AG04450 (cell line): ENCODE results near the gene PDE5A. TPM values are rescaled to one million over a fixed set of nuclear protein-coding genes. Genes with fewer than 3 reads are reported as not detected.

Experiments used
- CTCF ChIA-PET: fragments of 300-600, 350-600 bp; formaldehyde crosslinking; extraction: SDS; loops from one replicate; lab custom pipeline; 2022; ENCODE audit warnings: antibody characterized with exemption, inconsistent platforms; lab: Charles Lee
- POLR2A ChIA-PET: fragments of 350-600 bp; formaldehyde crosslinking; extraction: SDS; loops from one replicate; lab custom pipeline; 2021; ENCODE audit warnings: antibody characterized with exemption, inconsistent platforms; lab: Yijun Ruan, JAX
- DNase-seq: peaks from one replicate; pipeline ENCODE4 v3.0.0-alpha.2; 2011; ENCODE audit warnings: low read depth, low spot score
- H3K27ac ChIP-seq: one replicate; pipeline ENCODE4 v1.5.1; 2012; ENCODE audit warnings: low read depth, low read length, control low read depth
- H3K27me3 ChIP-seq: one replicate; pipeline ENCODE4 v1.6.0; 2012; ENCODE audit warnings: low read length; ENCODE audit not compliant: control insufficient read depth, insufficient read depth
- H3K4me3 ChIP-seq: 2 replicates; pipeline ENCODE4 v1.5.1; 2011; ENCODE audit warnings: mild to moderate bottlenecking, low read depth, low read length, control low read depth
- H3K9me3 ChIP-seq: 2 replicates; pipeline ENCODE4 v1.5.1; 2012; ENCODE audit warnings: low read length; ENCODE audit not compliant: control insufficient read depth, insufficient read depth
- CTCF ChIP-seq: IDR thresholded peaks from 2 replicates; pipeline ENCODE4 v1.5.1; 2011; ENCODE audit warnings: low read depth, low read length, control low read depth, inconsistent platforms
- polyA plus RNA-seq: library from polyadenylated mRNA; depleted of rRNA; stranded (reverse); fragments of >200 nt; gene quantifications from 2 replicates; pipeline ENCODE4 v1.2.3, GENCODE V29; 2011

The PDE5A gene
- polyA plus RNA-seq, 1 experiment, result 489 TPM

- no peak for TF ChIP-seq CTCF
- CTCF ChIA-PET, result no interaction called here
- Histone ChIP-seq H3K9me3 (no peaks in the 10 kb centered on the region), H3K27me3 (no peaks in the 10 kb centered on the region), H3K4me3 (no peak overlapping the region), H3K27ac (no peak overlapping the region)
- no peak for DNase-seq
- POLR2A ChIA-PET, result no interaction called here
Observed at GRCh38 chr4:119671205-119671604, 42.6 kb upstream of the PDE5A start.

DNA sequence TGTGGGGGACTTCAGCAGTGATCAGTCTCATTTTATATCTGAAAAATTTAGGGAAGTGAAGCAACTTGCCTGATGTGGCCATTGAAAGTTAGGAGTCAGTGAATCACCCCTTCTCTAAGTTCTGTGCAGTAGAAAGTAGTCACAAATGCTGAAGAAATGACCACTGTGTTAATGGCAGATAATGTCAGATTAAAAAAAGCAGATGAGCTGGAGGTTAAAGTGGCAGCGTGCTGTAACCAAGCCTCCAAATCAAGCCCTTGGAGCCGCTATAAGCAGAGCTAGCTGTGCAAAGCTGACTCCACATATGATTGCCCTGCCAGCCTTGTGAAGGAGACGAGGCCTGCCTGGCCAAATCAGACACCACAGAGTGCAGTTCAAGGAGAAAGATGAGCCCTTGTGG, 39.2 kb upstream of the PDE5A start:
- Histone ChIP-seq H3K4me3 (no peak overlapping the region), H3K27me3 (no peaks in the 10 kb centered on the region), H3K27ac (no peak overlapping the region), H3K9me3 (no peaks in the 10 kb centered on the region)
- no peak for TF ChIP-seq CTCF
- CTCF ChIA-PET, result interaction anchor here (1.2 kb wide), 1 partner anchor 39 kb away, joined by 4 read pairs; the partner anchor contains the start of gene PDE5A
- DNase-seq, result no peak
- POLR2A ChIA-PET, result no interaction called here

DNA sequence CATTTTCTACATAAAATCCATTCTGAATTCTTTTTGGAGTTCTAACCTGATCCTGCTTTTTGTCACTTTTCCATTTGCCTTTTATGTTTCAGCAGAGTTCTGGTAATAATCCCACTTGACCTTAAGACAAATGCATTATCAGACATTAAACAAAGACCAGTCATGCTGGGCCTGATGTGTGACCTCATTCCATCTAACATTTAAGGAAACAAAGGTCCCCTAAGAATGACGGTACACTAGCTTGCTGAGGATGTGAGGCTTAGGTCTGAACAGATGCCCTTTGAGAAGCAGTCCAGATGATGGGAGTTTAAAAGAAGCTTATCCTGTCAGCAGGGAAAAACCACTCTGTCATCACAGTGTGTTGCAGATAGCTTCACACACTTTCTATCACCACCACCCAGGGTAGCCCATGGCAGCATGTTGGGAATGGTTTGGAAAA, 38.1 kb upstream of the PDE5A start:
- DNase-seq, result no peak
- no peak for TF ChIP-seq CTCF
- POLR2A ChIA-PET, result interaction anchor here (0.7 kb wide), 1 partner anchor 39 kb away, joined by 3 read pairs; the partner anchor contains the start of gene PDE5A
- no peaks in the 10 kb centered on the region for H3K9me3 ChIP-seq
- H3K27ac ChIP-seq, result no peak overlapping the region
- no peaks in the 10 kb centered on the region for H3K27me3 ChIP-seq
- CTCF ChIA-PET, result no interaction called here
- no peak overlapping the region for H3K4me3 ChIP-seq

DNA sequence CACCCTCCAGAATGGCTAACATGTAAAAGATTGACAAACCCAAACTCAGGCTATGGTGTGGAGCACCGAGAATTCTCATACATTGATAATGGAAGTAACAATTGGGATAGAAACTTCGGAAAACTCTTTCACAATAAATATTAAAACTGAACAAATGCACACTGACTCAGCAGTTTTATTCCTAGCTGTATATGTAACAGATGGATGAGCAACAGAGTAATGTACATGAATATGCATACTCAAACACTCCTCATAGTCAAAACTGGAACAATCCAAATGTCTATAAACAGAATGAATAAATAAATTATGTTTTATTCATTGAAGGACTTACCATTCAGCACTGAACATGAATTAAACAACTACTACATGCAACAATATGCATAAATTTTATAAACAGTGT, 37.1 kb upstream of the PDE5A start:
- H3K27ac ChIP-seq, result no peak overlapping the region
- no peak for DNase-seq
- H3K27me3 ChIP-seq, result no peaks in the 10 kb centered on the region
- POLR2A ChIA-PET, result no interaction called here
- no peaks in the 10 kb centered on the region for H3K9me3 ChIP-seq
- H3K4me3 ChIP-seq, result no peak overlapping the region
- TF ChIP-seq CTCF, result no peak
- CTCF ChIA-PET, result no interaction called here

- no peak for TF ChIP-seq CTCF
- ChIA-PET CTCF (no interaction called here), POLR2A (interaction anchor here (1.7 kb wide), 1 partner anchor 36 kb away, joined by 7 read pairs; the partner anchor contains the start of gene PDE5A)
- no peak overlapping the region for H3K27ac ChIP-seq
- no peaks in the 10 kb centered on the region for H3K27me3 ChIP-seq
- no peak overlapping the region for H3K4me3 ChIP-seq
- no peak for DNase-seq
- H3K9me3 ChIP-seq, result no peaks in the 10 kb centered on the region
Observed at GRCh38 chr4:119664168-119664907, 35.7 kb upstream of the PDE5A start.
